ENCODE measurements around the gene DUSP8.

DNA sequence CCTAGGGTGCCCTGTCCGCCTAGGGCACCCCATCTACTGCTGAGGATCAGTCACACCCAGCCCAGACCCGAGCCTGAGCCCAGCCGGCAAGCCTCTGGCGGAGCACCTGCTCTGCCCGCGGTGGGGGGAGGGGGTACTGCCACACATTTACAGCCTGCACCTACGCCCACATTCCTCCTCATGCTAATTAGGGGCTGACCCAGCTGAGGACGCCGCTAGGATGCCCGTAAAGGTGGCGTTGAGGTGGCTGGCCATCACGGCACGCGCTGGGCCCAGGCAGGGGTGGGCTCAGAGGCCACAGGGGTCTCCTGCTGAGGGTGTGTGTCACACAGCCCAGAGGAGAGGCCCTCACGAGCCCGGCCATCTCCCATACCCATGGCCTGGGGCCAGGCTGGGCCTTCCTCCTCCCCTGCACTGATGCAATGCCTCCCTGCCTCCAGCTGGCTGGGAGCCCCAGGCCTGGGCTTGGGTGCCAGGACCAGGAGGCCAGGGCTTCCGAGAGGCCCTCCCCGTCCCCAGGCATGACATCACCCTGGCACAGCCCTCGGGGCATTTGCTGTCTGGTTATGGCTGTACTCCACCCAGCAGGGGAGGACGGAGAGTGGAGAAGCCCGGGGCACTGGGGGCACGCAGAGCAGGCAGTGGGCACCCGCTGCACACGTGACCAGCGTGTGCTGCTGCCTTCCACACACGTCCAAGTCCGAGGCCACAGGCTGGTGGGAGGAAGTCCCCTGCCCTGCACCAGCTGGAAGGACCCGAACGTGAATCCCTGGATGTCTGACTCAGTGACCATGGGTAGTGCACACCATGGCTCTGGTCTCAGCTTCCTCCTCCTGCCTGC, 12.7 kb downstream of the DUSP8 start:
- TF ChIP-seq, protein P1, sequence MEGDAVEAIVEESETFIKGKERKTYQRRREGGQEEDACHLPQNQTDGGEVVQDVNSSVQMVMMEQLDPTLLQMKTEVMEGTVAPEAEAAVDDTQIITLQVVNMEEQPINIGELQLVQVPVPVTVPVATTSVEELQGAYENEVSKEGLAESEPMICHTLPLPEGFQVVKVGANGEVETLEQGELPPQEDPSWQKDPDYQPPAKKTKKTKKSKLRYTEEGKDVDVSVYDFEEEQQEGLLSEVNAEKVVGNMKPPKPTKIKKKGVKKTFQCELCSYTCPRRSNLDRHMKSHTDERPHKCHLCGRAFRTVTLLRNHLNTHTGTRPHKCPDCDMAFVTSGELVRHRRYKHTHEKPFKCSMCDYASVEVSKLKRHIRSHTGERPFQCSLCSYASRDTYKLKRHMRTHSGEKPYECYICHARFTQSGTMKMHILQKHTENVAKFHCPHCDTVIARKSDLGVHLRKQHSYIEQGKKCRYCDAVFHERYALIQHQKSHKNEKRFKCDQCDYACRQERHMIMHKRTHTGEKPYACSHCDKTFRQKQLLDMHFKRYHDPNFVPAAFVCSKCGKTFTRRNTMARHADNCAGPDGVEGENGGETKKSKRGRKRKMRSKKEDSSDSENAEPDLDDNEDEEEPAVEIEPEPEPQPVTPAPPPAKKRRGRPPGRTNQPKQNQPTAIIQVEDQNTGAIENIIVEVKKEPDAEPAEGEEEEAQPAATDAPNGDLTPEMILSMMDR (IDR thresholded peaks at IDR 0.05), result no peak
- no peak for TF ChIP-seq POLR2A (IDR thresholded peaks at IDR 0.05)
